NB4 (cell line): ENCODE data around the gene ELK1.
A peak's percentile ranks its signal among the peaks of the same experiment; 100 is the strongest.

Experiments
- DNase-seq: peaks from one replicate; pipeline ENCODE4 v3.0.0; 2010; ENCODE audit warnings: low read depth
- H3K4me3 ChIP-seq: one replicate; pipeline ENCODE4 v1.5.1; 2011; ENCODE audit warnings: mild to moderate bottlenecking, low read depth, low read length, moderate library complexity
- MYC ChIP-seq: IDR thresholded peaks from 2 replicates; pipeline ENCODE4 v1.6.1; 2011; ENCODE audit warnings: low read depth, low read length
- POLR2A ChIP-seq: IDR thresholded peaks from 2 replicates; pipeline ENCODE4 v1.6.1; 2011; ENCODE audit warnings: mild to moderate bottlenecking; ENCODE audit not compliant: insufficient read length; ENCODE audit errors: extremely low read depth
- TF ChIP-seq, protein P1 (sequence below): IDR thresholded peaks from 2 replicates; pipeline ENCODE4 v1.6.1; 2011; ENCODE audit warnings: low read depth, low read length
- TF ChIP-seq, protein P2 (sequence below): IDR thresholded peaks from one replicate; pipeline ENCODE4 v1.5.1; 2012; ENCODE audit warnings: low read depth, low read length

The ELK1 gene

DNA sequence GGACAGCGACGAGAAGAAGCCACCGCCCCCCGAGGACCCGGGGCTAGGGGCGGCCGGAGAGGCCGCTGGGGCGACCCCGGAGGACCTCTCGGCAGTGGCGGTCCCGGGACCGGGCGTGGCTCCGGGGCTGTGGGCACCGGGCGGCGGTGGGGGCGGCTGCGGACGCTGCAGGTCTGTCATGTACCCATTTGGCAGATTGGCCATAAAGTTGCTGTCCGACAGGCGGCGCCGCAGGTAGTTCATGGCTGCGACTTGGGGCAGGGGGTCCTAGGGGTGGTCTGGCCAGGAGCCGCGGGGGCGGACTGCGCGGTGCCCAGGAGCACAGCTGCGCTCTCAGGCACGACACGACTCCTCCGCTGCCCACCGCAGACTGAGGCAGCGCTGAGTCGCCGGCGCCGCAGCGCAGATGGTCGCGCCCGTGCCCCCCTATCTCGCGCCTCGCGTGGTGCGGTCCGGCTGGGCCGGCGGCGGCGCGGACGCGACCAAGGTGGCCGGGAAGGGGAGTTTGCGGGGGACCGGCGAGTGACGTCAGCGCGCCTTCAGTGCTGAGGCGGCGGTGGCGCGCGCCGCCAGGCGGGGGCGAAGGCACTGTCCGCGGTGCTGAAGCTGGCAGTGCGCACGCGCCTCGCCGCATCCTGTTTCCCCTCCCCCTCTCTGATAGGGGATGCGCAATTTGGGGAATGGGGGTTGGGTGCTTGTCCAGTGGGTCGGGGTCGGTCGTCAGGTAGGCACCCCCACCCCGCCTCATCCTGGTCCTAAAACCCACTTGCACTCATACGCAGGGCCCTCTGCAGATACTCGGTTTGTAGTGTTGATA is 30.7 kb downstream of the ELK1 start, which contains the start of gene SYN1:
Gene SYN1 (minus strand): TSS at position 372 of the 817 bp plus-strand sequence. CDS start 129 bp downstream, at position 243.
- no peak within 1 kb of the TSS for H3K4me3 ChIP-seq
- DNase-seq, result peak; percentile 85
- TF ChIP-seq POLR2A, result no peak
- TF ChIP-seq, protein P1, sequence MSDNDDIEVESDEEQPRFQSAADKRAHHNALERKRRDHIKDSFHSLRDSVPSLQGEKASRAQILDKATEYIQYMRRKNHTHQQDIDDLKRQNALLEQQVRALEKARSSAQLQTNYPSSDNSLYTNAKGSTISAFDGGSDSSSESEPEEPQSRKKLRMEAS, result peak; percentile 52; the same call in 1 of the 2 replicates

DNA sequence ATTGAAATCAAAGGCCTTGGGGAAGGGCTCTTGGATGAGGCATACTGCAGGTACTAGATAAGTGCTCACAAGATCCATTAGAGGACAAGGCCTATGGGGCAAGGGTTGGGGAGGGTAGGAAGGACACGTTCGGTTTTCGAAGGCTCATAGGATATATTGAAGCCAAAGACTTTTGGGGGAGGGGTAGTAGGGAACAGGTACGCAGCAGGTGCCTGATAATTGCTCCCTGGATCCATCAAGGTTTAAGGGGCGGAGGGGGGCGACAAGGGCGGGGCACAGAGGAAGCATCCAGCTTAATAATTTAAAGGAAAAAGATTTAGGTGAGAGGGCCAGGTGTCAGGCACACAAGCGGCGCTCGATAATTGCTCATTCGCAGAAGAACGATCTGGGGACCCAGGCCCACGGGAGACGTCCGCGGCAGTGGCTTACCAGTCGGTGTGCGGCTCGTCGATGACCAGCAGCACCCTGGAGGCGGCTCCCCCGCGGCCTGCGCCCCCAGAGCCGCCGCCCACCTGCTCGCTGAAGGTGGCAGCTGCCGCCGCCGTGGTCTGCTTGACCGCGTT is 31.4 kb downstream of the ELK1 start:
- no peak for TF ChIP-seq POLR2A
- TF ChIP-seq, protein P2, sequence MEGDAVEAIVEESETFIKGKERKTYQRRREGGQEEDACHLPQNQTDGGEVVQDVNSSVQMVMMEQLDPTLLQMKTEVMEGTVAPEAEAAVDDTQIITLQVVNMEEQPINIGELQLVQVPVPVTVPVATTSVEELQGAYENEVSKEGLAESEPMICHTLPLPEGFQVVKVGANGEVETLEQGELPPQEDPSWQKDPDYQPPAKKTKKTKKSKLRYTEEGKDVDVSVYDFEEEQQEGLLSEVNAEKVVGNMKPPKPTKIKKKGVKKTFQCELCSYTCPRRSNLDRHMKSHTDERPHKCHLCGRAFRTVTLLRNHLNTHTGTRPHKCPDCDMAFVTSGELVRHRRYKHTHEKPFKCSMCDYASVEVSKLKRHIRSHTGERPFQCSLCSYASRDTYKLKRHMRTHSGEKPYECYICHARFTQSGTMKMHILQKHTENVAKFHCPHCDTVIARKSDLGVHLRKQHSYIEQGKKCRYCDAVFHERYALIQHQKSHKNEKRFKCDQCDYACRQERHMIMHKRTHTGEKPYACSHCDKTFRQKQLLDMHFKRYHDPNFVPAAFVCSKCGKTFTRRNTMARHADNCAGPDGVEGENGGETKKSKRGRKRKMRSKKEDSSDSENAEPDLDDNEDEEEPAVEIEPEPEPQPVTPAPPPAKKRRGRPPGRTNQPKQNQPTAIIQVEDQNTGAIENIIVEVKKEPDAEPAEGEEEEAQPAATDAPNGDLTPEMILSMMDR, result no peak
- TF ChIP-seq, protein P1, result no peak
- no peak for TF ChIP-seq MYC
- H3K4me3 ChIP-seq, result no peak overlapping the region
- DNase-seq, result no peak

DNA sequence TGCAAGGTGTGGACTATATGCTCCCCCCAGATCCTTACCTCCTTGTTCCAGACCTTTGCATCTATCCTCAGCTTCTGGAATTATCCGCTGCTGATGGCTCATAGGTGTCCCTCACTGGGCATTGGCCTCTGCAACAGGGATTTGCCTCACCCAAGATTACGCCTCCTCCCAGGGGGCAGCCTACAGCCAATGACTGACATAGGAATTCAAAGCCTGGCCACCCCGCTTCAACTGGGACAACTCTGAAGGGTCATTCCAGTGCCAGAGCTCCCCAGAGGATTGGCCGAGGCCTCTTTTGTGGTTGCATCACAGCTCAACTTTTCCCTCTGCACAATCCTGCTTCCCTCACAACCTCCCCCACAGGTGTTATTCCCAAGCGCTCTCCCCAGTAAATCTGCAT is 35.7 kb downstream of the ELK1 start:
- no peak for TF ChIP-seq POLR2A
- TF ChIP-seq MYC, result no peak
- TF ChIP-seq, protein P1, result no peak
- TF ChIP-seq, protein P2, result no peak
- no peak for DNase-seq
- H3K4me3 ChIP-seq, result no peak overlapping the region

DNA sequence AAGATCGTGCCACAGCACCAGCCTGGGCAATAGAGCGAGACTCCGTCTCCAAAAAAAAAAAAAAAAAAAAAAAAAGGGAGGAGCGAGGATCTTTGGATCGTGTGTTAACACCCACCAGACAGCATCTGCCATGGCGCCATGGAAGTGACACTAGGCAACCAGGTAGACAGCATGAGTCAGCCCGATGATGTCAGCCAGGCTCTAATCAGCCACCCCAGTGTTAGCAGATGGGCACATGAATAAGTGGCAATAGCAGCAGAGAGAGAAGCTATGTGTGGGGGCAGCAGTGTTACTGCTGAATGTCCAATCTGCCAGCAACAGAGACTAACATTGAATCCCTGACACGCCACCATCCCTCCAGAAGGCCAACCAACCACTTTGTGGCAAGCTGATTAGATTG is 37.3 kb downstream of the ELK1 start:
- TF ChIP-seq, protein P2, result no peak
- TF ChIP-seq POLR2A (no peak), MYC (no peak)
- DNase-seq, result no peak
- H3K4me3 ChIP-seq, result no peak overlapping the region

DNA sequence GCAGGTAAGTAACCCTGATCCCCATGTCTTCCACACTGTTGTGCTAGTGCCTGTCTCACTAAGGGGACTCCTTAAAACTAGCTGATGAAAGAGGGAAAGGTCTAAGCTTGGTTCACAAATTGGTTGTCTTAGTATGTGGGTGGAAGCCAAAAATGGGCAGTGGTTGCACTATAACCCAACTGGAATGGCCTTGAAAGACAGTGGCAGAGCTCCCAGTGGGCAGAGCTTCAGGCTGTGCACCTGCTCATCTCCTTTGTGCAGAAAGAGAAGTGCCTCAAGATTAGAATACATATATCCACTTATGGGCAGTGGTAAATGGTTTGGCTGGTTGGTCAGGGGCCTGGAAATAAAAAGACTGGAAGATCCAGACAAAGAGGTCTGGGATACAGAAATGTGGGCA is 37.9 kb downstream of the ELK1 start:
- DNase-seq, result no peak
- TF ChIP-seq, protein P1, result no peak
- no peak for TF ChIP-seq MYC
- no peak for TF ChIP-seq POLR2A
- TF ChIP-seq, protein P2, result no peak
- no peak overlapping the region for H3K4me3 ChIP-seq

DNA sequence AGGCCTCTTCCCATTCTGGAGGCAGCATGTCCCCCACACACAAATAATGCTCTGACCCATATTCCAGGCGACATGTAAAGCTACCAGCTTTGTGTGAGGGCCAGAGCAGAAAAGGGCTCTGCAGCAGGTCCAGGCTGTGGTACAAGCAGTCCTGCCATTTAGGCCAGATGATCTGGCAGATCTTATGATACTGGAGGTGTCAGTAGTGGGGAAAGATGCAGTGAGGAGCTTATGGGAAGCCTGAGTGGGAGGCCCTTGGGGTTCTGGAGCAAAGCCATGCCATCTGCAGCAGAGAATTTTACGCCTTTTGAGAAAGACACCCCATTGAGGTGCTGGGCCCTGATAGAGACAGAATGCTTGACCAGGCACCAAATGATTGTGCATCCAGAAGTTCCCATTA is 38.4 kb downstream of the ELK1 start:
- no peak for DNase-seq
- no peak overlapping the region for H3K4me3 ChIP-seq
- TF ChIP-seq MYC, result no peak
- TF ChIP-seq POLR2A, result no peak
- TF ChIP-seq, protein P2, result no peak
- TF ChIP-seq, protein P1, result no peak
